CD4-positive, CD25-positive, alpha-beta regulatory T cell (primary cell): Measurements from ENCODE around the gene FGFR3. TPM values are rescaled to one million over a fixed set of nuclear protein-coding genes. Genes with fewer than 3 reads are reported as not detected.
A peak's percentile ranks its signal among the peaks of the same experiment; 100 is the strongest.

Experiments used
- ATAC-seq, 2 donors: fragments of 150-1000 bp; cut with Tn5 transposase; one replicate each; pipeline ENCODE4 v1.10.0; 2021; ENCODE audit warnings: low read depth in 2 of 2, moderate number of reproducible peaks in 2 of 2, moderate library complexity in 1 of 2
- DNase-seq, 3 donors: peaks; one replicate each; pipeline versions ENCODE4 v3.0.0 to v3.0.0-alpha.2; 2012 to 2022; ENCODE audit warnings: mixed read lengths in 1 of 3
- H3K27ac ChIP-seq: one replicate; pipeline ENCODE4 v1.7.0; 2013; ENCODE audit warnings: mild to moderate bottlenecking, low read length; ENCODE audit not compliant: insufficient read depth, poor library complexity, severe bottlenecking
- H3K27me3 ChIP-seq: one replicate; pipeline ENCODE4 v1.7.0; 2013; ENCODE audit warnings: low read length; ENCODE audit not compliant: control insufficient read depth, insufficient read depth
- H3K36me3 ChIP-seq: one replicate; pipeline ENCODE4 v1.7.0; 2013; ENCODE audit warnings: mild to moderate bottlenecking, low read length, moderate library complexity; ENCODE audit not compliant: control insufficient read depth, insufficient read depth
- H3K4me1 ChIP-seq: 2 replicates; pipeline ENCODE4 v1.7.0; 2013; ENCODE audit warnings: mild to moderate bottlenecking, low read length; ENCODE audit not compliant: insufficient read depth, control insufficient read depth, poor library complexity, severe bottlenecking
- H3K4me3 ChIP-seq: one replicate; pipeline ENCODE4 v1.7.0; 2013; ENCODE audit warnings: low read depth, mild to moderate bottlenecking, low read length, moderate library complexity
- H3K9me3 ChIP-seq, 2 experiments: 1 replicate in 1 of 2; 2 replicates in 1 of 2; pipeline ENCODE4 v1.7.0; 2013; ENCODE audit warnings: low read length in 2 of 2, mild to moderate bottlenecking in 1 of 2, moderate library complexity in 1 of 2; ENCODE audit not compliant: control insufficient read depth in 2 of 2
- H3K27ac Mint-ChIP-seq, 3 donors: one replicate each; pipeline ENCODE4 v1.8.0; 2020 to 2022; ENCODE audit warnings: mild to moderate bottlenecking in 3 of 3, mixed read lengths in 3 of 3, moderate library complexity in 2 of 3
- H3K27me3 Mint-ChIP-seq: one replicate; pipeline ENCODE4 v1.8.0; 2022; ENCODE audit warnings: mild to moderate bottlenecking, mixed read lengths
- H3K36me3 Mint-ChIP-seq: one replicate; pipeline ENCODE4 v1.8.0; 2020; ENCODE audit warnings: mixed read lengths
- H3K4me1 Mint-ChIP-seq, 4 donors: one replicate each; pipeline ENCODE4 v1.8.0; 2020 to 2022; ENCODE audit warnings: mixed read lengths in 4 of 4, mild to moderate bottlenecking in 1 of 4
- H3K4me3 Mint-ChIP-seq, 4 donors: one replicate each; pipeline ENCODE4 v1.8.0; 2020 to 2022; ENCODE audit warnings: mild to moderate bottlenecking in 4 of 4, mixed read lengths in 4 of 4, moderate library complexity in 3 of 4
- H3K9me3 Mint-ChIP-seq, 7 donors: one replicate each; pipeline ENCODE4 v1.8.0; 2020 to 2022; ENCODE audit warnings: mixed read lengths in 7 of 7, mild to moderate bottlenecking in 3 of 7, moderate library complexity in 2 of 7
- polyA plus RNA-seq, 4 donors: library from polyadenylated mRNA; unstranded; fragments of 300-500 nt; fragmentation: Illumina TruSeq; gene quantifications; one replicate each; pipeline ENCODE4 v1.2.3, GENCODE V29; 2021
- total RNA-seq: library from RNA; stranded (reverse); gene quantifications from one replicate; pipeline ENCODE4 v1.2.3, GENCODE V29; 2022

The FGFR3 gene
- total and polyA plus RNA-seq, 5 donors from 2014 or later, result 0.25 TPM; not detected in 4

DNA sequence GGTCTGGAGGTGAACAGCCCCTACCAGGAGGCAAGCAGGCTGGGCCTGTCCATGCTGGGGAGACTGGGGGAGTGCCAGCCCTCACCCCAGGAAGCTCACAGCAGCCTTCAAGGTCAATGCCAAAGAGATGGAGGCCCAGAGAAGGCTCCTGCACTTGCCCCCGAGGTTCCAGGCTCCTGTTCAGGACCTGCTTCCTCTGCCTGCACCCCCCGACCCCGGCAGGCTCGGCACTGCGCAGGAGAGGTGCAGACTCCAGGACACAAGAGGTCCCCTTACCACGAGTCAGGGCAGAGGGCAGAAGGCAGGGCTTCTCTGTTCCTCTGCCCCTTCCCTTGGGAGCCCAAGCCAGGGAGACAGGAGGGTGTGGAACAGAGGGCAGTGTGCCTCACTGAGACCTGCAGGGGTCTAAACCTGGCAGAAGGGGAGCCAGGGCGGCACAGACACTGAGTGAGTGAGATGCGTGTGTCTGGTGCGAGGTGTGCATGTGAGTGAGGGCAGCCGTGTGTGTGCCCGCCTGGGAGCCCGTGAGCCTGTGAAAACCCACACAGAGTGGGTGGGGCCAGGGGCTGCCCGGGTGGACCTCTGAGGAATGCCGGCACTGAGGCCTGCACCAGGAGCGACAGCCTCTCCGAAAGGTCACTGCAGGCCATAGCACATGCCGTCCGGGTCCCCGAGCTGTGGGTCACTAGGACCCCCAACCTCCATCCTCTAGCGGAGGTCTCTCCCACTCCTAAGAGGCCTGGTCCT is 30.7 kb upstream of the FGFR3 start:
- Histone ChIP-seq H3K4me1 (peaks cover 5% of the 10 kb centered on the region), H3K4me3 (no peak overlapping the region), H3K27me3 (no peaks in the 10 kb centered on the region), H3K36me3 (no peaks in the 10 kb centered on the region), H3K27ac (no peak overlapping the region), H3K9me3 (no peaks in the 10 kb centered on the region)
- peaks cover 11% of the 10 kb centered on the region for H3K27me3 Mint-ChIP-seq
- H3K4me3 Mint-ChIP-seq, result no peak overlapping the region
- ATAC-seq (no peak), DNase-seq (no peak)
- no peaks in the 10 kb centered on the region for H3K4me1 Mint-ChIP-seq
- H3K27ac Mint-ChIP-seq, result no peak overlapping the region
- H3K9me3 Mint-ChIP-seq, result no peaks in the 10 kb centered on the region
- no peaks in the 10 kb centered on the region for H3K36me3 Mint-ChIP-seq

DNA sequence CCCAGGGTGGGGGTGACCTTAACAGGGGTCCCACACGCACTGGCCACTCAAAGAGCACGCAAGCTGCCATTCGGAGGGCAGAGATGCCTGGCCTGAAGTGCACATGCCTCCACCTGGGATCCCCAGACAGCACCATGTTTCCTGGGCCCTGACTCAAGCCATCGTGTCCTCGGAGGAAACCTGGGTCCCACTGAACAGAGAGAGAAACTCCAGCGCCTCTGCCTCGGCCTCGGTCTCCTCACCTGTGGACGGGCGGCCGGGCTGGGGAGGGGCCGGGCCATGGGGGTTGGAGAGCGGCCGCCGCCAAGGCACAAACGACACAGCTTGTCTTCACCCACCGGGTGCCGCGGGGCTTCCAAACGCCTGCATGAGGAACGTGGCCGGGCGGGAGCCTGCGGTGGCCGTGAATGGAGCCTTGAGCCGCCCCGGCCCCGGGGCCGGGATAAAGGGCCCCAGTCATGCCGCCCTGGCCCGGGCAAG is 30.0 kb upstream of the FGFR3 start:
- DNase-seq, result no peak
- H3K9me3 ChIP-seq, result no peaks in the 10 kb centered on the region
- Mint-ChIP-seq H3K27ac (no peak overlapping the region), H3K4me1 (peaks cover 0 to 3% (median 0%) of the 10 kb centered on the region in 4 donors), H3K9me3 (no peaks in the 10 kb centered on the region), H3K36me3 (no peaks in the 10 kb centered on the region), H3K27me3 (peaks cover 11% of the 10 kb centered on the region), H3K4me3 (no peak overlapping the region)
- H3K27ac ChIP-seq, result no peak overlapping the region
- ATAC-seq, result no peak
- H3K4me3 ChIP-seq, result no peak overlapping the region
- no peaks in the 10 kb centered on the region for H3K36me3 ChIP-seq
- H3K27me3 ChIP-seq, result no peaks in the 10 kb centered on the region
- peaks cover 5% of the 10 kb centered on the region for H3K4me1 ChIP-seq

DNA sequence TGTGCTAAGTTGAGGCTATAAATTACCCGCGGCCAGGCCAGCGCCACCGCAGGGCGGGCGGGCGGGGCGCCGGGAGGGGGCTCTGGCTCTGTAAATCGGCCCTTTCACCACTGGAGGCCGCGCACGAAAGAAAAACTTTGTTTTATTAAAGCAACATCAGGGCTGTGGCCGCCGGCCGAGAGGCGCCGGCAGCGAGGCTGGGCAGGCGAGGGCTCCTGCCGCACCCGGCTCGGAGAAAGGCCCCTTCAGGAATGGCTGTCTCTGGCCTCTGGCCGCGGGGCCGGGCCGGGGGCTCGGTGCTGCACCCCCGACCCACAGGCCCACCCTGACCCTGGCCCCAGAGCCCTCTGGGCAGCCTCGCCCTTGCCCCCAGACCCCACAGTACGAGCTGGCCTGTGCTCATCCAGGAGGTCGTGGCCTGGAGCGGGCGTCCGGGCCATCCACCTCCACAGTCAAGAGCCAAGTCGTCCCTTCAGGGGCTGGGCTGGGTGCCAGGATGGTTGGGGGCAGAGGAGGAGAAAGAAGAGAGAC is 29.5 kb upstream of the FGFR3 start:
- Histone ChIP-seq H3K4me1 (peaks cover 5% of the 10 kb centered on the region), H3K27ac (no peak overlapping the region), H3K9me3 (no peaks in the 10 kb centered on the region), H3K27me3 (no peaks in the 10 kb centered on the region), H3K36me3 (no peaks in the 10 kb centered on the region), H3K4me3 (no peak overlapping the region)
- no peaks in the 10 kb centered on the region for H3K36me3 Mint-ChIP-seq
- peaks cover 0 to 7% (median 0%) of the 10 kb centered on the region in 4 donors for H3K4me1 Mint-ChIP-seq
- no peak for DNase-seq
- no peaks in the 10 kb centered on the region for H3K9me3 Mint-ChIP-seq
- H3K27ac Mint-ChIP-seq, result no peak overlapping the region
- H3K27me3 Mint-ChIP-seq, result peaks cover 11% of the 10 kb centered on the region
- H3K4me3 Mint-ChIP-seq, result no peak overlapping the region
- ATAC-seq, result no peak

DNA sequence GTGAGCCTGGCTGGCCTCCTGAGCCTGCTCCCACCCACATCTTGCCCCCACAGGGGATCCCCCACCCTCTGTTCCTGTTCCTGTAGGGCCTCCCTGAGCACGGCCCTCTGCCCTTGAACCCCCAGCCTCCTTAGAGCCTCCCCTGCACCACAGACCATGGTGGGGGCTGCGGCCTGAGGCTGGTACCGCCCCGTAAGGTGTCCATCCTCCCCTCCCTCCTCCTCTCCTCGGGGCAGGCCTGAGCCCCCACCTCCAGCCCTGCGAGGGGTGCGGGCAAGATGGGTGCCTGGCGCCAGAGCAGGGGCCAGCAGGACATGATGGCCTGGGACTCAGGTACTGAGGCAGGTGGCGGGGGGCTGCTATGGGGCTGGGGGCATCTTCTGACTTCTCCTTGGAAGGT is 28.4 kb upstream of the FGFR3 start:
- Mint-ChIP-seq H3K27ac (no peak overlapping the region), H3K36me3 (no peaks in the 10 kb centered on the region), H3K4me1 (peaks cover 0 to 7% (median 0%) of the 10 kb centered on the region in 4 donors), H3K27me3 (peaks cover 11% of the 10 kb centered on the region), H3K4me3 (no peak overlapping the region), H3K9me3 (no peaks in the 10 kb centered on the region)
- Histone ChIP-seq H3K36me3 (no peaks in the 10 kb centered on the region), H3K4me3 (no peak overlapping the region), H3K4me1 (peaks cover 5% of the 10 kb centered on the region), H3K27ac (no peak overlapping the region), H3K9me3 (no peaks in the 10 kb centered on the region), H3K27me3 (no peaks in the 10 kb centered on the region)
- DNase-seq (no peak), ATAC-seq (no peak)

DNA sequence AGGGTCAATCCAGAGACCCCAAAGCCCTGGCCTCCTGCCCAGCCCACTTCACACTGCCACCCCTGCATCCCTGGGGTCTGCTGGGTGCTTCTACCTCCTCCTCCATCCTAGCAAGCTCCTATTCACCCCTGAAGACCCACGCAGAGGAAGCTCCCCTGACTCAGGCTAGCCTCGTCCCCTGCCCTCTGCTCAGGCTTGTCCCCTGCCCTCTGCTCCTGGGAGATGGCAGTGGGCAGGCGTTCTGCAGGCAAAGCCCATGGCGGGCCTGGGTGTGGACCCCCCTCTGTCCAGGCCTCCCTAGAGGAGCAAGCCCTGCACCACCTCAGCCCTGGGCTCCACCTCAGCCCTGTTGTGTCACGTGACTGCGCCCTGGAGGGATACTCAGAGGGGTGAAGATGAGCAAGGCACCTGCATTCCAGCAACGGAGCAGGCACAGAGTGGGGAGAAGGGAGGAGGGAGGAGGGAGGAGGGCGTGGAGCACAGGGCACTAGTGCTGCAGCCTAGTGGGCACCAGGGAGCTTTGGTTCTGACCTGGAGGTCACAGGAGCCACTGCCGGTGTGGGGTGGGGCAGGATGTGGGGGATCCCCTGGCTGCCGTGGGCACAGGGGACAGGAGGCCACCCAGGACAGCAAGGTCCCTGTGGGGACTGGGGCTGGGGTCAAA is 27.6 kb upstream of the FGFR3 start:
- no peaks in the 10 kb centered on the region for H3K36me3 ChIP-seq
- H3K4me1 ChIP-seq, result peaks cover 5% of the 10 kb centered on the region
- no peak overlapping the region for H3K4me3 ChIP-seq
- H3K4me1 Mint-ChIP-seq, result peaks cover 0 to 7% (median 0%) of the 10 kb centered on the region in 4 donors
- peak; percentile 8 to 15 for ATAC-seq
- H3K27ac Mint-ChIP-seq, result peak overlapping the region in 1 of 3 donors; percentile 25
- no peaks in the 10 kb centered on the region for H3K9me3 ChIP-seq
- DNase-seq, result no peak
- H3K9me3 Mint-ChIP-seq, result no peaks in the 10 kb centered on the region
- no peaks in the 10 kb centered on the region for H3K36me3 Mint-ChIP-seq
- no peak overlapping the region for H3K27ac ChIP-seq
- peaks cover 11% of the 10 kb centered on the region for H3K27me3 Mint-ChIP-seq
- peak overlapping the region in 1 of 4 donors; percentile 38 for H3K4me3 Mint-ChIP-seq
- no peaks in the 10 kb centered on the region for H3K27me3 ChIP-seq

DNA sequence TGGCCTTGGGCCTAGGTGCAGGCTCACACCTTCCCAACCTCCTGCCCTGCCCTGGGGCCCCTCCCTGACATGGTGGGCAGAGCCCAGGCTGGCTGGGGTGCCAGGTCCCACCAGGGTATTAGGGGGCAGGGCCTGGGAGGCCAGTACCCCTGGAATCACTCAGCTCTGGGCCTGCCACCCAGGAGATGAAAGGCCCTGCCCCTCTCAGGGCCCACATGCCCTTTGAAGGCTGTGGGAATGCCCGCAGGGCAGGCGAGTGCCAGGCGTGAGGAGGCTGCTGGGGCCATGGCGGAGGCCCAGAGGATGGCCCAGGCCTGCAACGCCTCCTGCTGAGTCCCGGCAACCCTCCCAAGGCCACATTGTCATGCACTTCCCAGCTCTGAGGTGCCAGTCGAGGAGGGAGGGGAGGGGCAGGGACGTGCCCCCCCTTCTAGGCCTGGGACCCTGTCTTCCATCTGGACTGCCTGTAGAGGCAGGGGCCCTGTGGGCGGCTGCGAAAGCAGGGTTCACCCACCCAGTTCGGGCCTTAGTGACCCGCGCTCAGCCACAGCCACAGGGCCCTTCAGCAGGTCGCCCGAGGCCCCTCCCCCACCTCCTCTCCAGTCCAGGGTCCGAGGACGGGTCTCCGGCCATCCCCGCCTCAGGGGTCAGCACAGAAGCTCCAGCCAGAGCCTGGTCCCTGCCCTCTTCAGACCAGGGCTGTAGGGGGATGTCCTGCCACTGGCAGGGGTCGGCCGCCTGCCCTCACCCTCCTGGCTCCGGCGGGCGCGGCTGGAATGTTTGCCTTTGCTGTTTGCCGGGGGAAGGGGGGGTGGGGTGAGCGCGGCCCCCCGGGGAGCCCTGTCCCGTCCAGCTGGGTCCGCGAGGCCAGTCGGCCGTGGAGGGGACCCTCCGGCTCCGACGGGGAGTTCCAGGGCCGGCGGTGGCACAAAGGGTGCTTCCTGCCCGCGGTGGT is 26.7 kb upstream of the FGFR3 start:
- no peak overlapping the region for H3K27ac Mint-ChIP-seq
- H3K27me3 Mint-ChIP-seq, result peaks cover 11% of the 10 kb centered on the region
- no peaks in the 10 kb centered on the region for H3K9me3 Mint-ChIP-seq
- Histone ChIP-seq H3K9me3 (no peaks in the 10 kb centered on the region), H3K27me3 (no peaks in the 10 kb centered on the region), H3K4me1 (peaks cover 5% of the 10 kb centered on the region), H3K36me3 (no peaks in the 10 kb centered on the region), H3K4me3 (no peak overlapping the region), H3K27ac (no peak overlapping the region)
- no peak overlapping the region for H3K4me3 Mint-ChIP-seq
- H3K4me1 Mint-ChIP-seq, result peaks cover 0 to 7% (median 0%) of the 10 kb centered on the region in 4 donors
- no peaks in the 10 kb centered on the region for H3K36me3 Mint-ChIP-seq
- DNase-seq (no peak), ATAC-seq (no peak)

DNA sequence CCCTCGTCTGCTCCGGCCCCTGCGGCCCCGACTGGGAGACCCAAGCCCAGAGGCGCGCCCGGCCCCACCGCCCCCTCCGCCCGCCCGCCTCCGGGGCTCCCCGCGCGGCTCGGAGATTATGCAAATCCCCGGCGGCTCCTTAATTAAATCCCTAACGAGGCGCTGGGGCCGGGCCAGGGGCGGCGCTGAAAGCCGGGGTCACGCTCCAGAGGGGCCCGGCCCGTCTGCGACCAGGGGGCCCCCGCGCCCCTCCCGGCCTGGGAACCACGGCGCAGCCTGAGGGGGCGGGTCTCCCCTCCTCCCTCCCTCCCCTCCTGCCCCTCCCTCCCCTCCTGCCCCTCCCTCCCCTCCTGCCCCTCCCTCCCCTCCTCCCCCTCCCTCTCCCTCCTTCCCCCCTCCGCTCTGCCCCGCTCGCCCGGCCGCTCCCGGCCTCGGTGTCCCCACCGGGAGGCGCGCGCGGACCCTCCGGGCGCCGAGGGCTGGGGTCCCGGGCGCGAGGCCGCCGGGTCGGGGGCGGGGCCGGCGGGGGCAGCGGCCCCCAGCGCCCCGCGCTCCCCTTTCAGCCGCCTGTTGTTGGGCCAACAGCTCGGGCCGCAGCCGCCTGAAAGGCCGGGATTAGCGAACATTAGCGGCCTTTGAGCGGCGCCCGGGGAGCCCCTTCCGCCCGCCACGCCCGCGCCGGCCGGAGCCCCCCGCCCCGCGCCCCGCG is 25.9 kb upstream of the FGFR3 start:
- H3K36me3 ChIP-seq, result no peaks in the 10 kb centered on the region
- no peak for ATAC-seq
- Mint-ChIP-seq H3K9me3 (no peaks in the 10 kb centered on the region), H3K4me3 (no peak overlapping the region), H3K27ac (no peak overlapping the region), H3K4me1 (peaks cover 0 to 7% (median 0%) of the 10 kb centered on the region in 4 donors), H3K36me3 (no peaks in the 10 kb centered on the region), H3K27me3 (peaks cover 11% of the 10 kb centered on the region)
- no peaks in the 10 kb centered on the region for H3K27me3 ChIP-seq
- H3K4me3 ChIP-seq, result no peak overlapping the region
- no peak overlapping the region for H3K27ac ChIP-seq
- no peaks in the 10 kb centered on the region for H3K9me3 ChIP-seq
- no peak for DNase-seq
- H3K4me1 ChIP-seq, result peaks cover 5% of the 10 kb centered on the region
